ENCODE measurements around the gene RRAS2.
"Not testable (repeated sequence)": the region's sequence is repeated elsewhere in the genome, so short reads cannot be mapped to it uniquely, and the experiment has no call there.

The RRAS2 gene

DNA sequence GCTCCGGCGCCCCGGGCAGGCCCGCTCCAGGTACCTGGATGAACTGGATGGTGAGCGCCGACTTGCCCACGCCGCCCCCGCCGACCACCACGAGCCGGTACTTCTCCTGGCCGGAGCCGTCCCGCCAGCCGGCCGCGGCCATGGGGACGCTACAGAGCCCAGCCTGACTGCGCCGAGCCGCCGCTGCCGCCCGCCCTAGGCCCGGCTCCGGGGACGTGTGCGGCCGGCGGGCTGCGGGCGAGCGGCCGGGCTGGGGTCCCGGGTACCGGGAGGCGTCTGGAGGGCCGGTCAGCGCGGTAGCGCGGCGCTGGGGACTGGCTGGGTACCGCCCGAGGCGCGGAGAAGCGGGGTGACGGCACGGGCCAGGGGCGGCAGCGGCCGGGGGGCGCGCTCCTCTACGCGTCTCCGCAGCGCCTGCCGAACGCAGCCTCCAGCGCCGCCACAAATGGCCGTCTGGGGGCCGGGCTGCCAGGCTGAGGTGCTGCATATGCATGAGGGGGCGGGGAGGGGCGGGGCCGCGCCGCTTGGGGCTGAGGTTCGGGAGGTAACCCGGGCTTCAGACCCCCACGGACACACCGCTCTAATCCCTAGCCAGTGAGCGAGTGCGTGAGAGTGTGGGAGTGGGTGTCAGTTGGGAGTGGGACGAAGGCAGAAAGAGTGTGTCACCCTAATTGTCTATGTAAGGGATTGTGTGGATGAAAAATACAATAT, at the start of gene RRAS2:
Gene RRAS2, minus strand, starts transcription at position 455 of the 711 bp plus-strand sequence. Its CDS starts 313 bp downstream, at position 142.
- TF ChIP-seq, protein P1, sequence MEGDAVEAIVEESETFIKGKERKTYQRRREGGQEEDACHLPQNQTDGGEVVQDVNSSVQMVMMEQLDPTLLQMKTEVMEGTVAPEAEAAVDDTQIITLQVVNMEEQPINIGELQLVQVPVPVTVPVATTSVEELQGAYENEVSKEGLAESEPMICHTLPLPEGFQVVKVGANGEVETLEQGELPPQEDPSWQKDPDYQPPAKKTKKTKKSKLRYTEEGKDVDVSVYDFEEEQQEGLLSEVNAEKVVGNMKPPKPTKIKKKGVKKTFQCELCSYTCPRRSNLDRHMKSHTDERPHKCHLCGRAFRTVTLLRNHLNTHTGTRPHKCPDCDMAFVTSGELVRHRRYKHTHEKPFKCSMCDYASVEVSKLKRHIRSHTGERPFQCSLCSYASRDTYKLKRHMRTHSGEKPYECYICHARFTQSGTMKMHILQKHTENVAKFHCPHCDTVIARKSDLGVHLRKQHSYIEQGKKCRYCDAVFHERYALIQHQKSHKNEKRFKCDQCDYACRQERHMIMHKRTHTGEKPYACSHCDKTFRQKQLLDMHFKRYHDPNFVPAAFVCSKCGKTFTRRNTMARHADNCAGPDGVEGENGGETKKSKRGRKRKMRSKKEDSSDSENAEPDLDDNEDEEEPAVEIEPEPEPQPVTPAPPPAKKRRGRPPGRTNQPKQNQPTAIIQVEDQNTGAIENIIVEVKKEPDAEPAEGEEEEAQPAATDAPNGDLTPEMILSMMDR (IDR thresholded peaks at IDR 0.05; ENCODE audit: low read depth, low read length, missing control alignments), result no peak
- no peak for DNase-seq (ENCODE audit: low read depth)
- H3K4me3 ChIP-seq (ENCODE audit: low read depth, low read length), result peak within 1 kb of the TSS; percentile 97

DNA sequence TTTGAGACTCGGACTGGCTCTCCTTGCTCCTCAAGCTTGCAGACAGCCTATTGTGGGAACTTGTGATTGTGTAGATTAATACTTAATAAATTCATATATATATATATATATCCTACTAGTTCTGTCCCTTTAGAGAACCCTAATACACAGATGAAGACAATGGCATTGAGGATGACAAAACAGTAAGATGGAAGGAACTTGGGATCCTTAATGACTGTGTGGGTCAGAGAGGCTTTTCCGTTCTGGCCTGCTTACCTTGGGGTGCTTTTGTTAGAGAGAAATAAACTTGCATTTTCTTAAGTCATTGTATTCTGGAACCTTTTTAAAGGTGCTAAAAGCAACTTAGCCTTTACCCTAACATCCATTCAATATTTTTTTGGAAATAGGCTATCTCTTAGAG, 49.6 kb upstream of the RRAS2 start:
- H3K4me3 ChIP-seq (ENCODE audit: low read depth, low read length), result no peak overlapping the region
- TF ChIP-seq, protein P1 (IDR thresholded peaks at IDR 0.05; ENCODE audit: low read depth, low read length, missing control alignments), result no peak
- no peak for DNase-seq (ENCODE audit: low read depth)

DNA sequence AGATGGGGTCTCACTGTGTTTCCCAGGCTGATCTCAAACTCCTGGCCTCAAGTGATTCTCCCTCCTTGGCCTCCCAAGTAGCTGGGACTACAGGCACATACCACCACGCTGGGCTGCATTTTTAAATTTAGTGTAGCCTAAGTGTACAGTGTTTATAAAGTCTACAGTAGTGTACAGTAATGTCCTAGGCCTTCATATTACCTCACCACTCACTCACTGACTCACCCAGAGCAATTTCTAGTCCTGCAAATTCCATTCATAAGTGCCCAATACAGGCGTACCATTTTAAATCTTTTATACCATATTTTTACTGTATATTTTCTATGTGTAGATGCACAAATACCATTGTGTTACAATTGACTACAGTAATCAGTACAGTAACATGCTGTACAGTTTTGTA, 47.1 kb upstream of the RRAS2 start:
- H3K4me3 ChIP-seq (ENCODE audit: low read depth, low read length); DNase-seq (ENCODE audit: low read depth): not testable (repeated sequence)

DNA sequence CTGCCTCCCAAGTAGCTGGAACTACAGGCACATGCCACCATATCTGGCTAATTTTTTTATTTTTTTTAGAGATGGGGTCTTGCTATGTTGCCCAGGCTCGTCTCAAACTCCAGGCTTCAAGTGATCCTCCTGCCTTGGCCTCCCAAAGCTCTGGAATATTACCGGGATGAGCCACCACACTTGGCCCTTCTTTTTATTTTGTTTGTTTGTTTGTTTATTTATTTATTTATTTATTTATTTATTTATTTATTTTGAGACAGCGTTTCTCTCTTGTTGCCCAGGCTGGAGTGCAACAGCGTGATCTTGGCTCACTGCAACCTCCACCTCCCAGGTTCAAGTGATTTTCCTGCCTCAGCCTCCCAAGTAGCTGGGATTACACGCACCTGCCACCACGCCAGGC, 44.5 kb upstream of the RRAS2 start:
- not testable (repeated sequence) for H3K4me3 ChIP-seq (ENCODE audit: low read depth, low read length); DNase-seq (ENCODE audit: low read depth)

DNA sequence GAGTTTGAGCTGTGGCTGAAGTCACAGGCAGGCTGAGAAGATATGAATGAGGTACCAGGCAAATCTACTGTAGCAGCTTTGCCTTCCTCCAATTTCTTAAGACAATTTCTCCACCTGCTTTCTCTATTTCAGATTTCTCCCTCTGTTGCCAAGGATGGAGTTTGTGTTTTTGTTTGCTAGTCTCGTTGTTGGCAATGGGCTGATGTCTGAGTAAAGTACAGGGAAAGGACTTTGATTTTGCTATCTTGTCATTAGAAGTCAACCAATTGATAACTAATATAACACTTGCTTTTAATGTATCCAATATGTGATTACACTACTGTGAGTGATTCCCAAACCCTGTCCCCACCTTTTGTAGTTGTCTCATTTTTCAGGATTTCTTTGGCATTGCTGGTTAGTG, 40.1 kb upstream of the RRAS2 start:
- no peak for DNase-seq (ENCODE audit: low read depth)
- no peak overlapping the region for H3K4me3 ChIP-seq (ENCODE audit: low read depth, low read length)
- TF ChIP-seq, protein P1 (IDR thresholded peaks at IDR 0.05; ENCODE audit: low read depth, low read length, missing control alignments), result no peak

DNA sequence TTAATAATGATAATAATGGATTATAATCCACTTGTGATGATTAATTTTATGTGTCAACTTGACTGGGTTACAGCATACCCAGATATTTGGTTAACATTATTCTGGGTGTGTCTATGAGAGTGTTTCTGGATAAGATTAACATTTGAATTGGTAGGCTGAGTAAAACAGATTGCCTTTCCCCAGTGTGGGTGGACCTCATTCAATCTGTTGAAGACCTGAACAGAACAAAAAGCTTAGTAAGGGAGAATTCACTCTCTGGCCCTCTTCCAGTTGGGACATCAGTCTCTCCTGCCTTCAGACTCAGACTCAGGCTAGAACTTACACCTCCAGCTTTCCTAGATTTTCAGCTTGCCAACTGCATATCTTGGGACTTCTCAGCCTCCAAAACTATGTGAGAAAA, 37.3 kb upstream of the RRAS2 start:
- no peak overlapping the region for H3K4me3 ChIP-seq (ENCODE audit: low read depth, low read length)
- TF ChIP-seq, protein P1 (IDR thresholded peaks at IDR 0.05; ENCODE audit: low read depth, low read length, missing control alignments), result no peak
- no peak for DNase-seq (ENCODE audit: low read depth)

DNA sequence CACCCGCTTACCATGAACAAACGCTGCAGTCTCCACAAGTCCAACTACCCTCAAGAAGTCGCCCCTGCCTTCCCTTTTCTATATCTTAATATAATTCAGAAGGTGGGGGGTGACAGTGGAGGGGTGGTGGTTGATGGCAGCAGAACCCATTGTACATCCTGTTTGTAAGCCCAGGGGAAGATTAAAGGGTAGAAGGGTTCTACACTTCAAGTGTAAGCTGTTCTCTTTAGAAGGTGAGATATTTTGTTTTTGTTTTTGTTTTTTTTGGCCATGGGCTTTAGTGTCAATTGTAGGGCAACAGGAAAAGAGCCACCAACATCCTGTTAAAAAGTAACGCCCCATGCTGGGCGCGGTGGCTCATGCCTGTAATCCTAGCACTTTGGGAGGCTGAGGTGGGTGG, 34.9 kb upstream of the RRAS2 start:
- TF ChIP-seq, protein P1 (IDR thresholded peaks at IDR 0.05; ENCODE audit: low read depth, low read length, missing control alignments), result no peak
- no peak overlapping the region for H3K4me3 ChIP-seq (ENCODE audit: low read depth, low read length)
- DNase-seq (ENCODE audit: low read depth), result no peak

DNA sequence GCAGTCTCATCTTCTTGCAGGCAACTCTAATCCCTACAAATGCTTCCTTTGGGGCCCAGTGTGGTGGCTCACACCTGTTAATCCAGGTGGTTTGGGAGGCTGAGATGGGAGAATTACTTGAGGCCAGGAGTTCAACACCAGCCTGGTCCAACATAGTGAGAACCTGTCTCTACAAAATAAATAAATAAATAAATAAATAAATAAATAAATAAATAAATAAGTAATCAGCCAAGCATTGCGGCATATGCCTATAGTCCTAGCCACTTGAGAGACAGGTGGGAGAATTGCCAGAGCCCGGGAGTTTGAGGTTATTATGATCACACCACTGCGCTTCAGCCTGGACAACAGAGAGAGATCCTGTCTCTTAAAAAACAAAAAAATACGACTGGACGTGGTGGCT, 34.1 kb upstream of the RRAS2 start:
- TF ChIP-seq, protein P1 (IDR thresholded peaks at IDR 0.05; ENCODE audit: low read depth, low read length, missing control alignments), result no peak
- H3K4me3 ChIP-seq (ENCODE audit: low read depth, low read length), result no peak overlapping the region
- DNase-seq (ENCODE audit: low read depth), result no peak

Data from GM12864 (cell line).